Measurements from ENCODE around the gene LHPP.

Gene LHPP

DNA sequence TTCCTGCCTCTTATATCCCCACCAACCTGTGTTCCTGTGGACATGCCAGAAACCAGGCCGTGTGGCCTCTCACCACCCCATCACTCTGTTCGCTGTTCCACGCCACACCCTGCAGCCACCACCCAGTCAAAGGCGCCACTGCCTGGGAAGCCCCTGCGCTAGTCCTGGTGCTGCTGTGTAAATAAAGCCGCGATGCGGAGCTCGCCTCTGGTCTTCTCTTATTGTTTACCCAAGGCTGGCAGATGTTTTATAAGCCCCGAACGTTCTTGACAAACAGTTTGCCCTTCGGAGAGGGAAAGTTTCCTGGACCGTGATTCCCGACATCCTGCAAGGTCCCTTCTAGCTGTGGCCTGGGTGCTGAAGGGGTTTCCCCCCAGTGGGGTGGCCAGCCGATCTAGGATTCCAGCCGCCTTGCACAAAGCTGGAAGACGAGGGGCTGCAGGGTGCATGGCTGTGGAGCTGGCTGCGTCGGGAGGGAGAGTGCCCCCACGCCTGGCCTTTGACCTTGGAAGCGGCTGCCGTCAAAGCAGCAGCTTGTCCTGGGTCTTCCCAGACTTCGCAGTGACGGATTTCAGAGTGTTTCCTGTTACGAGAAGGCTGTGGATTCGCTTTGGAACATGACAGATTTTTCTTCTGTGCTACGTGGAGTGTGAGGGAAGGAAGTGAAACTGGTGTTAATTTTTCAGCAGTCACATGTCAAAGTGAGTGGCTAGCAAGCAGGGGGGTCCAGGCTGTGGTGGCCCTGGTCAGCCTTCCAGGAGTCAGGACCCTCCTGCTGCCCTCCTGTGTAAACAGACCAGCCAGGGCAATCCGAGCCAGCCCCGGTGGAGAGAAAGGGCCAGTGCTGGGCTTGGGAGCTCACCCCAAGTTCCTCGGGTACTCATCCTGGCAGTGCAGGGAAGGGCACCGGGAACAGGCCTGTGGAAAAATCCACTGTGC is 61.6 kb downstream of the LHPP start:
- no peak for DNase-seq

DNA sequence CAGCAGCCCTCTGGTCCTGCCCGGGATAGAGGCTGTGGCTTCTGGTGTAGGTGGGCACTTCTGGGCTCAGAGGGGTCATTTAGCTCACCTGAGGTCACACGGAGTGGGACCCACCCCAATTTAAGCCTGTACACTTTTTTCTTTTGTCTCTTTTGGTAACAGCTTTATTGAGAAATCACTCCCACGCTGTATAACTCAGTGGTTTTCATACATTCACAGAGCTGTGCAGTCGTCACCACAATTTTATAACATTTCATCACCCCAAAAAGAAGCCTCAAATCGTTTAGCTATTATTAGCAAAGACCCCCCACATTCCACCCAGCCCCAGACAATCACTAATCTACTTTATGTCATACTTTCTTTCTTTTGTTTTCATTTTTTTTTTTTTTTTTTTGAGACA is 62.3 kb downstream of the LHPP start:
- DNase-seq, result no peak

GRCh38 chr10:124524991-124525653 is 63.5 kb downstream of the LHPP start:
- DNase-seq, result no peak

- DNase-seq, result no peak
Measured at GRCh38 chr10:124525751-124526600, 64.4 kb downstream of the LHPP start.

DNA sequence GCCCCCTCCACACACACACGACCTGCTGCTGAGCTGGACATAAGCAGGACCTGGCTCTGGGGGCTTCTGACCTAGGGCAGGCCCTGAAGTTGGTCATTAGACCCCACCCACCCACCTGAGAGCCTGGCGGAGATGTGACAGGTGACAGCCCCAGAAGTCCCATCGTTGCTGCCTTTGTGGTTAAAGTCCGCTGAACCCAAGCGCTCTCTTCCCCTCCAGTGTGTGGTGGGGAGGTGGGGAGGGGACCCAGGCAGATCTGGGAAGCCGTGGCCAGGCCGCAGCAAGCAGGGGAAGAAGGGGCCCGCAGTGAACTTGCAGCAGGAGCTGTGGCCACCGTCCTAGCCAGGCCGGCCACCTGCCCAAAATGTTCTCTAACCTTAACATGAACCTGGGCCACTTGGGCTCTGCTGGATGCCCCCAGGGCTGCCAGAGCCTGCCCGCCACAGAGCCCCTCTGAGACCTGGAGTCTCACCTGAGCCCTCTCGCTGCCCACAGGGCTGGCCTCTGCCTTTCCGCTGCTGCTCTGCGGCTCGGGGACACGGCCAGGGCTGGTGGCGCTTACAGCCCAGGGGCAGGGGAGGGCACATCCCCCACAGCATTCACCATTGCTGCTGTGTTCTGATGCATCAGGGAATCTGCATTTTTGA is 65.1 kb downstream of the LHPP start:
- DNase-seq, result no peak

- DNase-seq, result no peak
Measured at GRCh38 chr10:124527874-124528395, 66.3 kb downstream of the LHPP start.

DNA sequence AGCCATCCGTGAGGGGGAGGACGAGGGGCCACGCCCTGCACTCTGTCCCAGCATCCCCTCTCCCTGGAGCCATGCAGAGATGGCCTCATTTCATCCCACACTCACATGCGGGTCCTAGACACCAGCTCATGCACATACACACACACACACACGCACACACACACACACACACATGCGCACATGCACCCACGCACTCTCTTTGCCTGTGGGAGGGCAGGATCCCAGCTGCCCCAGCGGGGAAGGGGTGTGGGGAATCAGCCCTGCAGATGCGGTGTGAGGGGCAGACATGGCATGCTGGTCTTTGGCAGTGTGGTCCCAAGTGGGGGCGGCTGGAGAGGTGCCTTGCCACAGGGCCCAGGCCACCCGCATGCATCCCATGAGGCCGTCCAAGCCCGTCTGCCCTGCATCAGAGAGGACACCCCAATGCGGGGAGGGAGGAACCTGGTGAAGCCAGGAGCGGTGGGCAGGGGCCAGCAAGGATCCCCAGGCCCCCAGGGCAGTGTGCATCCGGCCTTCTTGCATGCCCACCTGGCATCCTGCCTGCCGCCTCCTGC is 68.1 kb downstream of the LHPP start:
- no peak for DNase-seq

GRCh38 chr10:124530215-124530665 is 68.6 kb downstream of the LHPP start:
- DNase-seq, result peak; percentile 26 to 49

DNA sequence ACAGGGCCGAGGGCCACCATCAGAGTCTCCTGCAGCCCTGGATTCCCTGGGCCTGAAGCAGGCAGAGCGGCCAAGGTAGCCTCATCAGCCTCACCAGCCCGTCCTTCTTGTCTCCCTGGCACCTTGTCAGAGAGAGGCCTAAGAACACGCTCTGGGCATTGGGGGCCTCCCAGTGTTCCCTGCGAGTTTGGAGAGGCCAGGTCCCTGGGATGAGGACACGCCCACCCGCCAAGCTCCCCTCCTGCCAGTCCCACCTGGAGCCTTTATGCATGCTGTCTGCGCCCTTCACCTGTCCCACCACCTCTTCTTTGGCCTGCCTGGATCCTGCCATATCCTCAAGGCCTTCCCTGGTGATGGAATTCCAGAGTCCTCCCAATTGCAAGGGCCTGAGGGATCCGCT is 69.2 kb downstream of the LHPP start:
- DNase-seq, result no peak

- DNase-seq, result no peak
Measured at GRCh38 chr10:124532106-124532641, 70.6 kb downstream of the LHPP start.

DNA sequence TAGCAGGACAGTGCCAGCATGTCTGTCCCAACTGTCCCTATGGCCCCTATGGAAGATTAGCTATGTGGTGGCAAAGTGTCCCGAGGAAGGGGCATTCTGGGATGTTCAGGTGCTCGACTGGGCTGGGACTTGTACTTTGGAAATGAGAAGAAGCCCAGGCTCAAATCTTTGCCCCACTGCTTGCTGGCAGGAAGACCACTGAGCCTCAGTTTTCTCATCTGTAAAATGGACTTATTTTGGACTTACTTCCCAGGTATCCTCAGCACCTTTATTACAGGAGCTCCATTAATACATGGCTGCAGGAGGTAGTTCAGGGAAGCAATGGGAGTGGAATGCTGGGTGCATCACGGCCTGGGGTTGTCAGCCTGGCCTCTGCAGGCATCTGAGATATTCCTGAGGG is 71.2 kb downstream of the LHPP start:
- no peak for DNase-seq

GRCh38 chr10:124533266-124533665 is 71.6 kb downstream of the LHPP start:
- no peak for DNase-seq

DNA sequence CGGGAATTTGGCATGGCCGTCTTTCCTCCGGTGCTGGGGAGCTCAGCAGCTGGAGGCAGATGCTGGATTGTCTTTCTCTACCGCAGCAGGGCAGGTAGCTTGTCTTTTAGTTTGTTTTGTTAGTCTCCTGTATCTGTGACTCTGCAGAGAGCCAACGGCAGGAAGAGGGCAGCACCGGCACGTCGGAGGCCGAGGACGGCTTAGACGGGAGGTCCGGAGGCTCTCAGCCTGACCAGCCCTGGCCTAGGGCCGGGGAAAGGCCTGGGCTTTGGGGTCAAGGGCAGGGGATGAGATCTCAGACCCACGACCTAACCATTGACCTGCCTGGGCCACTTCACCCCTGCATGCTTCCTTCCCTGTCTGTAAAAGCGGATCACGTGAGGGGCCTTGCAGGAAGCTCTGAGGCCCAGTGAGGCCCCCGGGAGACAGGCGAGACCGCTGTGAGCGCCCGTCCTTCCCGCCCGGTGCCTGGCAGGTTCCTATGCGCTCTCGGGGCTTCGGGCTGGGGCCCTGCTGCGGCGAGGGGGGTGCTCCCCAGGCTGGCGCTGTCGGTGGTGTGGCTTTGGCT is 72.7 kb downstream of the LHPP start:
- no peak for DNase-seq

DNA sequence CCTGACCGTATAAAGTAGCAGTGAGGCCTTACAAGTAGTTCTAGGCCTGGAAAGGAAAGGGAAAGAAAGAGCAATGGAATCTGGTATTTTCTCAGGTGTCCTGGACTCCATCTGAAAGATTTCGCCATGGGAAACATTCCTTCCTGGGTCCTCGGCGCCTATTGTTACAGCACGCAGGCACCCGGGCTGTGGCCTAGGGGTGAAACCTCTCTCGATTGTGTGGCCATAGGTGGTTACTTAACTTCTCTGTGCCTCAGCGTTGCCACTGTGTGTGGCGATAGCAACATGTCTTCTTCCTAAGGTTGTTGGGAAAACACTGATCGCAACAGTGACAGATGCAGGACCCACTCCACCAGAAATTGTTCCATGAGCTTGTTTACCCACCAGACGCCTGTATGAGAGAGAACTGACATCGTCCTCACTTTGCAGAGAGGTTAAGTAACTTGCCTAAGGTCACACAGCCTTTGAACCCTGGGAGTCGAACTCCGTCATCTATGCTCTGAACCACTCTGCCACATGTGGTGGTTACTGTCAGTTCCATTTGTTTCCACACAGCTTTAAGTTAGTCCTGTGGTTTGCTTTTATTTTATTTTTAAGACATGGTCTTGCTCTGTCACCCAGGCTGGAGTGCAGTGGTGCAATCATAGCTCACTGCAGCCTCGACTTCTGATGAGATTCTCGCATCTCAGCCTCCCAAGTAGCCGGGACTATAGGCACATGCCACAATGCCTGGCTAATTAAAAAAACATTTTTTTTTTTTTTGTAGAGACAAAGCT is 73.4 kb downstream of the LHPP start:
- no peak for DNase-seq

DNA sequence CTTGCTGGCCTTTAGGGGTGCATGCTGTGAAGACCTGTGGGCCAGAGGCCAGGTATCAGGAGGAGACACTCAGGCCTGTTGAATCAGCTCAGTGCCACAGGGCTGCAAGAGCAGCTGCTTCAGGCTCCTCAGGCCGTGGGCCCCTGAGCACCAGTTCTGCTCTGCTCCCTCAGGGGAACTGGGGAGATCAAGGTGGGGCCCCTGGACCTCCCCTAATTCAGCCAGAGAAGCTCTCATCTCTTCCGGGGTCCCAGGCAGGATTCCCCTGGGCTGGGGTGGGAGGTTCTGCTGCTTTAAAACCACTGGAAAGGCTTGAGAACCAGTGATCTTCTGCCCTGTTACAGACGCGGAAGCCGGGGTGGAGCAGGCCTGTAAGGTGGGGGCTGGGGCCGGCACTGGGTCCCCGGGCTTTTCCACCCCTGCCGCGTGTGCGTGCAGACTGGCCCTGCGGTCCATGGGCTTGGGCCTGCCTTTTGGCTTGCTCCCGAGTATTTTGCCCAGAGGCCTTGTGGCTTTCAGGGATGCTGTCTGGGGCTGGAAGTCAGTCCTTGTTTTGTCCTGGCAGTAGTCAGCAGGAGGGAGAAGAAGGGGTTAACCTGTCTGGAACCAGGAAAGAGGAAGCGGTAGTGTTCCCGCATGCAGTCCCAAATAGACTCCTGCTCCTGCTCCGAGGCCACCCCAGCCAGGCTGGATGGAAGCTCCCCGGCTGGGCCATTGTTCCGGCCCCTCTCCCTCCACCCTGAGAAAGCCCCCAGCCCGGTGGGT is 74.3 kb downstream of the LHPP start:
- no peak for DNase-seq

DNA sequence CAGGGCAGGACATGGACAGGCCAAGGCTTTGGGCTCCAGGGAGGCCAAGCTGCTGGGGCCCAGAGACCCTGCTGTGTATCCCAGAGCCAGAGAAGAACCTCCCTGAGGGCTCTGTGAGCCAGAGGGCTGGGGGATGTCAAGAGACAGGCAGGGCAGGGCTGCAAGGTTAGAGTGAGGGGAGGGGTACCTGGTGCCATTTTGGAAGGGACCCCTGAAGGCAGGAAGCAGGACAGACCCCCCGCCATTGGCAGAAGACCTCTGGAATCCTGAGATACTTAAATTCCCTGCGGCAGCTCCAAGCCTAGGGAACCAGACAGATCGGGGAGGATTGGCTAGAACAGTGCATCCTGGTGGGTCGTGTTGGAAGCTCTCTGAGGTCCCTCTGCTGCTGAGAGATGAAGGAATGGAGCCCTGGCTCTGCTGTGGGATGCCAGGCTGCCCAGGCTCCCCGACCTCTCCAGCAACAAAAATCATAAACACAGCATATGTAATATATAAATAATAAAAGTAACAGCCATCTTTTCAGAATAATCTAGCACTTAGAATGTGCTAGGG is 75.0 kb downstream of the LHPP start:
- DNase-seq, result no peak

DNA sequence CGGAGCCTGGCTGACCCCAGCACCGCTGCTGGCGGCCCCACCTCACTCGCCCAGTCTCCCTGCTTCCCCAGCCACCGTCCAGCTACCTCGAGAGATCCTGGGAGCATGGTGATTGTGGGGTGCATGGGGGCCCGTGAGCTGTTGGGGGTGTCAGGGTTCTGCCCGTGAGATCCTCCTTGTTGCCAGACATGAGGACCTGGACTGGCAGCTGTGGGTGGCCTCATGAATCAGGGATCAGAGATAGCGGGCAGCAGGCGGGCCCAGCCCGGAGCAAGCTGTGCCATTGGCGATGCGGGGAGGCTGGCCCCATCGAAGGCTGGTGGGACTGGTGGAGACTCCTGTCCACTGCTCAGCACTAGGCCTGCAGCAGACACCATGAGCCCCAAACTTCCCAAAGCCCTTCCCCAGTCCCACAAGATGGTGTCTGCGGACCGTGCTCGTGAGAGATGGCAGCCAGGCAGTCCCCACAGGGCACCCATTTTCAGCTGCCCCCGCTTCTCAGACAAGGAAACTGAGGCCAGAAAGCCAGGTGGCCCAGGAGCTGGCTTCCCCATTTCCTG is 75.6 kb downstream of the LHPP start:
- no peak for DNase-seq

GRCh38 chr10:124537891-124538290 is 76.3 kb downstream of the LHPP start:
- DNase-seq, result no peak

DNA sequence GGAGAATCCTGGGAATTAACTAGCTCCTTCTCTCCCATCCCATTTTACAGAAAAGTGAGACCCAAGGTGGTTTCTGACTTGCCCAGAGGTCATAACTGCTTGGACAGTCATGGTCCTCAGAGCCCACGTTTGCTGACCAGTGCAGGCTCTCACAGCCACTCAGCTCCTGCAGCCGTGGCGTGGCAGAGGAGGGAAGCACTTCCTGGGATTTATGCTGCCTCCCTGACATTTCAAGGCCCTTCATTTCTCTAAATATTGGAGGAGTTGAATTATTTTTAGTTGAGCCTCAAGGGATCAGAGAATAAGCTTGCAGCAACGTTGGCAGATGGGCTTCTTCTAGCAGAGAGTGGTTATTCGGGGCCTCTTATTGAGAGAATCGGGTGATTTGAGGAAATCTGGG is 77.1 kb downstream of the LHPP start:
- DNase-seq, result no peak

Measured in SW 1271 (cell line).